IgD-negative memory B cell (primary cell): ENCODE data around the gene MMP24OS. TPM values are rescaled to one million over a fixed set of nuclear protein-coding genes. Genes with fewer than 3 reads are reported as not detected.
A peak's percentile ranks its signal among the peaks of the same experiment; 100 is the strongest.

Source experiments
- H3K27ac Mint-ChIP-seq, 3 donors: one replicate each; pipeline ENCODE4 v1.8.0; 2020 to 2022; ENCODE audit warnings: mild to moderate bottlenecking in 3 of 3, mixed read lengths in 3 of 3, moderate library complexity in 1 of 3
- H3K27me3 Mint-ChIP-seq: one replicate; pipeline ENCODE4 v1.8.0; 2021; ENCODE audit warnings: mixed read lengths
- H3K36me3 Mint-ChIP-seq: one replicate; pipeline ENCODE4 v1.8.0; 2020; ENCODE audit warnings: mild to moderate bottlenecking, mixed read lengths
- H3K4me1 Mint-ChIP-seq, 3 donors: one replicate each; pipeline ENCODE4 v1.8.0; 2020 to 2022; ENCODE audit warnings: mixed read lengths in 3 of 3, mild to moderate bottlenecking in 1 of 3
- H3K4me3 Mint-ChIP-seq, 4 donors: one replicate each; pipeline ENCODE4 v1.8.0; 2020 to 2022; ENCODE audit warnings: mild to moderate bottlenecking in 4 of 4, mixed read lengths in 4 of 4, moderate library complexity in 3 of 4
- H3K9me3 Mint-ChIP-seq, 3 donors: one replicate each; pipeline ENCODE4 v1.8.0; 2020 to 2021; ENCODE audit warnings: mixed read lengths in 3 of 3, mild to moderate bottlenecking in 1 of 3
- polyA plus RNA-seq: library from polyadenylated mRNA; unstranded; fragments of 300-500 nt; fragmentation: Illumina TruSeq; gene quantifications from one replicate; pipeline ENCODE4 v1.2.3, GENCODE V29; 2021

MMP24OS gene
- polyA plus RNA-seq, 1 donor from 2014 or later: 14.0 TPM

- Mint-ChIP-seq H3K4me1 (peaks cover 0 to 2% (median 2%) of the 10 kb centered on the region in 3 donors), H3K9me3 (no peaks in the 10 kb centered on the region), H3K4me3 (no peak overlapping the region), H3K27ac (no peak overlapping the region), H3K36me3 (no peaks in the 10 kb centered on the region), H3K27me3 (no peaks in the 10 kb centered on the region)
Observed at GRCh38 chr20:35314816-35315631, 37.1 kb upstream of the MMP24OS start.

GRCh38 chr20:35312318-35312717, 34.4 kb upstream of the MMP24OS start:
- no peaks in the 10 kb centered on the region for H3K27me3 Mint-ChIP-seq

GRCh38 chr20:35311822-35312221, 33.9 kb upstream of the MMP24OS start:
- Mint-ChIP-seq H3K36me3 (no peaks in the 10 kb centered on the region), H3K27ac (no peak overlapping the region), H3K4me3 (no peak overlapping the region), H3K27me3 (no peaks in the 10 kb centered on the region), H3K4me1 (peaks cover 0 to 2% (median 0%) of the 10 kb centered on the region in 3 donors), H3K9me3 (no peaks in the 10 kb centered on the region)

More at GRCh38 chr20:35312318-35312717, 34.4 kb upstream of the MMP24OS start:
- no peak overlapping the region for H3K27ac Mint-ChIP-seq
- no peaks in the 10 kb centered on the region for H3K9me3 Mint-ChIP-seq
- no peak overlapping the region for H3K4me3 Mint-ChIP-seq
- peaks cover 0 to 2% (median 0%) of the 10 kb centered on the region in 3 donors for H3K4me1 Mint-ChIP-seq
- no peaks in the 10 kb centered on the region for H3K36me3 Mint-ChIP-seq

- H3K4me3 Mint-ChIP-seq: no peak overlapping the region
- H3K4me1 Mint-ChIP-seq: peaks cover 0 to 2% (median 0%) of the 10 kb centered on the region in 3 donors
- no peak overlapping the region for H3K27ac Mint-ChIP-seq
- H3K36me3 Mint-ChIP-seq: no peaks in the 10 kb centered on the region
- H3K9me3 Mint-ChIP-seq: no peaks in the 10 kb centered on the region
- H3K27me3 Mint-ChIP-seq: no peaks in the 10 kb centered on the region
Observed at GRCh38 chr20:35311409-35311808, 33.5 kb upstream of the MMP24OS start.

- Mint-ChIP-seq H3K36me3 (no peaks in the 10 kb centered on the region), H3K4me3 (no peak overlapping the region), H3K4me1 (peaks cover 0 to 5% (median 5%) of the 10 kb centered on the region in 3 donors), H3K9me3 (no peaks in the 10 kb centered on the region), H3K27me3 (no peaks in the 10 kb centered on the region), H3K27ac (peak overlapping the region in 1 of 3 donors; percentile 64)
Observed at GRCh38 chr20:35307666-35308653, 30.0 kb upstream of the MMP24OS start.

GRCh38 chr20:35306931-35307517, 29.1 kb upstream of the MMP24OS start:
- no peaks in the 10 kb centered on the region for H3K9me3 Mint-ChIP-seq
- H3K4me1 Mint-ChIP-seq: peaks cover 0 to 5% (median 5%) of the 10 kb centered on the region in 3 donors
- H3K4me3 Mint-ChIP-seq: no peak overlapping the region
- peak overlapping the region in 1 of 3 donors; percentile 74 for H3K27ac Mint-ChIP-seq
- H3K27me3 Mint-ChIP-seq: no peaks in the 10 kb centered on the region
- H3K36me3 Mint-ChIP-seq: no peaks in the 10 kb centered on the region

- Mint-ChIP-seq H3K27me3 (no peaks in the 10 kb centered on the region), H3K36me3 (no peaks in the 10 kb centered on the region), H3K4me1 (peaks cover 0 to 5% (median 5%) of the 10 kb centered on the region in 3 donors), H3K9me3 (no peaks in the 10 kb centered on the region), H3K4me3 (no peak overlapping the region), H3K27ac (no peak overlapping the region)
Observed at GRCh38 chr20:35305682-35306556, 28.0 kb upstream of the MMP24OS start.

- H3K27ac Mint-ChIP-seq: peak overlapping the region in 1 of 3 donors; percentile 32
- H3K4me3 Mint-ChIP-seq: peak overlapping the region in 1 of 4 donors; percentile 9
- no peaks in the 10 kb centered on the region for H3K36me3 Mint-ChIP-seq
- H3K27me3 Mint-ChIP-seq: no peaks in the 10 kb centered on the region
- peaks cover 0 to 5% (median 5%) of the 10 kb centered on the region in 3 donors for H3K4me1 Mint-ChIP-seq
- H3K9me3 Mint-ChIP-seq: no peaks in the 10 kb centered on the region
Observed at GRCh38 chr20:35304956-35305355, 27.0 kb upstream of the MMP24OS start.

GRCh38 chr20:35303735-35304491, 26.0 kb upstream of the MMP24OS start:
- Mint-ChIP-seq H3K4me1 (peaks cover 0 to 5% (median 5%) of the 10 kb centered on the region in 3 donors), H3K27ac (peak overlapping the region in 1 of 3 donors; percentile 61), H3K27me3 (no peaks in the 10 kb centered on the region), H3K9me3 (no peaks in the 10 kb centered on the region), H3K36me3 (no peaks in the 10 kb centered on the region), H3K4me3 (no peak overlapping the region)

GRCh38 chr20:35303382-35303734, 25.4 kb upstream of the MMP24OS start:
- Mint-ChIP-seq H3K36me3 (no peaks in the 10 kb centered on the region), H3K27ac (no peak overlapping the region), H3K4me3 (no peak overlapping the region), H3K4me1 (peaks cover 0 to 5% (median 5%) of the 10 kb centered on the region in 3 donors), H3K9me3 (no peaks in the 10 kb centered on the region), H3K27me3 (no peaks in the 10 kb centered on the region)

GRCh38 chr20:35302421-35303335, 24.8 kb upstream of the MMP24OS start:
- no peak overlapping the region for H3K4me3 Mint-ChIP-seq
- H3K4me1 Mint-ChIP-seq: peaks cover 0 to 5% (median 5%) of the 10 kb centered on the region in 3 donors
- no peaks in the 10 kb centered on the region for H3K9me3 Mint-ChIP-seq
- no peak overlapping the region for H3K27ac Mint-ChIP-seq
- no peaks in the 10 kb centered on the region for H3K27me3 Mint-ChIP-seq
- no peaks in the 10 kb centered on the region for H3K36me3 Mint-ChIP-seq

GRCh38 chr20:35301426-35301825, 23.5 kb upstream of the MMP24OS start:
- Mint-ChIP-seq H3K4me1 (peaks cover 0 to 5% (median 5%) of the 10 kb centered on the region in 3 donors), H3K27me3 (no peaks in the 10 kb centered on the region), H3K27ac (no peak overlapping the region), H3K9me3 (no peaks in the 10 kb centered on the region), H3K4me3 (no peak overlapping the region), H3K36me3 (no peaks in the 10 kb centered on the region)
